HG02642 (cell line): ENCODE data around the gene SHCBP1L.
"Not testable (repeated sequence)": the region's sequence is repeated elsewhere in the genome, so short reads cannot be mapped to it uniquely, and the experiment has no call there.

Experiments
- ATAC-seq: cut with Tn5 transposase; IDR thresholded peaks from one replicate; pipeline ENCODE4 v1.9.1; 2021; ENCODE audit warnings: mild to moderate bottlenecking; ENCODE audit not compliant: unreplicated experiment, poor library complexity

Gene SHCBP1L

DNA sequence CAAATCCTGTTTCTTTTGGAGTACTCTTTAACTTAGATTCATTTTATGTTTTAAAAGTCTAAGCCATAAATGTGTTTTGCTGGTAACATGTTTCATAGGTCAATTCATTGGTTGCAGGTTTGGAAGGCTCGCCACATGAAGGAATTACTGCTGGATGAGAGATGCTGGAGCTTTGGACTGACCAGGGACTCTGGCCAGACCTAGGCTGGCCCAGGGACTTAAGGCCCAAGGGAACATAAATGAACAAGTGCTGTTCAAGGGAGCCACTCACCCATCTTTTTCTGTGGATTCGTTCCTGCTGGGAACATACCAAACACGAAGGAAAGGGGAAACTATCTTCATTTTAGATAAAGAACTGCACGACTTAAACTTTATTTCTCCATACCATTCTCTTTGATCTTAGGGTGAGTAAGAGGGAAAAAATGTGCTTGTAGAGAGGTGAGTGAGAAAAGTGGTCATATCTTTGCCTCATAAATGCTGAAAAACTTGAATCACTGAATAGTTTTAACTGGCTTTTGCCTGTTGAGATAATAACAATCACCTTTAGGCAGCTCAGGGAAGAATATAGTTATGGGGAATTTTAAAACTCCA lies 15.3 kb upstream of the SHCBP1L start:
- no peak for ATAC-seq

DNA sequence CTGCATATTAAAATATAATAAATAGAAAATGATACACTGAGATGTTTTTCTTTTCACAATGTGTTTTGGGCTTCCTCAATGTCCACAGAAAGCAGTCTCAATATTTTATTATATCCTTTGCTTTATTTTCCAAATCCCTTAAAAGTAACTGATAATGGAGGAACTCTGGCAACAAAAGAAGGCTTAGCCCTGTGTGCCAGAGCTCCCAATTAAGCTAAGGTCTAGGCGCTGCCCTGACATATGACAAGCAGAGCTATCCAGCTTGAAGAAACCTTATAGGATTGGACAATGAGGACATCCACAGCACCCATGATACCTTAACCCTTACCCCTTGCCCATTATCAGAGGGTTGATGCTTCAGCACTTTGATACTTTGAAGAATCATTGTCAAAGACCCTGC lies 12.9 kb upstream of the SHCBP1L start:
- ATAC-seq = no peak

DNA sequence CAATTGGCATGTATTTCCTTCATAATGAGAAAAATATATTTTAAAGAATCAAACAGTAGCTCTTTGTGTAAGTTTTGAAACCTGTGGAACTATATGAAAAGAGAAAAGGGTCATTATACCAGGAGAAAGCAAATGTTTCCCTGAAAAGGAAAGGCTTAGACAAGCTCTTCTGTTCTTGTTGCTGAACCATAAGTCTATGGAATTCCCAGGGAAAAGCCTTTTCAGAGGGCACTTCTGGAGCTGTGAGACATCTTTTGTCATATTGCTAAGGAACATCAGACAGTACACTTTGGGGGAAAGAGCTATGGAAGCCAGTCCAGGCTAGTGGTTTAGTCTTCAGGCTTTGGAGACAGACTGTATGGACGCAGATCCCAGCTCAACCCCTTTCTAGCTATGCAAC lies 12.1 kb upstream of the SHCBP1L start:
- no peak for ATAC-seq

DNA sequence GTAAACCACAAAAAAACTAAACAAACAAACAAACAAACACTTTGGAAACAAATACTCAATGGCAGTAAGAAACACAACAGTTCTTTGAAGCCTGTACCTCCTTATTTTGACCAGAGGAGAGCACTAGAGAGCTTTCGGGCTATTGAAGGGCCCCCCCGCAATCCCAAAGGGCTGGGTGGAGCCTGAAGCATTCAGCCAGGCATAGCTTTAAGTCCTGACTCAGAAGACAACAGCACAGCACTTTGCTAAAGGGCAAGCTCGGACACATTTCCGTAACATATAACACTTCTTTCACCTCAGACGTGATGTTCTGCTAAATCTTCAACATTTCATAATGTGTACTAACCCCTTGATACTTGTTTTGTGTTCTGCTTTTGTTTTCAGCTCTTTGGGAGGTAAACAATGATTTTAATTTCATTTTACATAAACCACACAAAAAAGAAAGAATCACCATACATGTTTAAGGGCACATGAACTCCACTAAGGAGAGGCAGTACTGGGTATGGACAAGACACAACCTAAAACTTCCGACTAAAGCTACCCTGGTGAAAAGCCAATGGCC lies 9.7 kb upstream of the SHCBP1L start:
- peak; percentile 98 for ATAC-seq

DNA sequence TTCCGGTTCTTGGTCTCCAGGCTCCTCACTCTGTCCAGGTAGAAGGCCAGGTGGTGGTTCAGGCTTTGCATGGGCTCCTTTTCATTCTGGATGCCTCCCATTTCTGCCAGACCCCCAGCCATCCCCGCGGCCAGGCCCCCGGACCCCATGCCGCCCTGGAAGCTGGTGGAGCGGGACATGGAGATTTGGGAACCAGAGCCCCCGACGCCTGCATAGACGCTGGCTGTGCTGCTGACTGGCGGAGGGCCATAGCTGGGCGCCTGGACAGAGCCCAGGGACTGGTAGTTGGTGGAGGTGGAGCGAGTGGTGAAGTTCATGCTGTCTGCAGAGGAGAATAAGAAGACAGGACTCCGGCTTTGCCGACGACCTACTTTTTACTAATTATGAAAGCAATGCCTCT lies 7.1 kb upstream of the SHCBP1L start:
- no peak for ATAC-seq

DNA sequence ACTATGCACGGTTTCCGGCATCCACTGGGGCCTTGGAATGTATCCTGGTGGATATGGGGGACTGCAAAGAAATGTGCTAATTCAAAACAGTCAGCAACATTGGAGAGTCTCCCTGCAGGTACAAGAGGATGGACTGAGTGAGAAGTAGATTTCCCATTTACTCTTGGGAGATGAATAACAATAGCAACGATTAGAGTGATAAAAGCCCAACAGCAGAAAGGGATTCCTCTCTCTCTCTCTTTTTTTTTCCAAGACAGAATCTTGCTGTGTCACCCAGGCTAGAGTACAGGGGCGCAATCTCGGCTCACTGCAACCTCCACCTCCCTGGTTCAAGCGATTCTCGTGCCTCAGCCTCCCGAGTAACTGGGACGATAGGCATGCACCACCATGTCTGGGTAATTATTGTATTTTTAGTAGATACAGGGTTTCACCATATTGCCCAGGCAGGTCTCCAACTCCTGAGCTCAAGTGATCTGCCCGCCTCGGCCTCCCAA lies 5.0 kb upstream of the SHCBP1L start:
- no peak for ATAC-seq

DNA sequence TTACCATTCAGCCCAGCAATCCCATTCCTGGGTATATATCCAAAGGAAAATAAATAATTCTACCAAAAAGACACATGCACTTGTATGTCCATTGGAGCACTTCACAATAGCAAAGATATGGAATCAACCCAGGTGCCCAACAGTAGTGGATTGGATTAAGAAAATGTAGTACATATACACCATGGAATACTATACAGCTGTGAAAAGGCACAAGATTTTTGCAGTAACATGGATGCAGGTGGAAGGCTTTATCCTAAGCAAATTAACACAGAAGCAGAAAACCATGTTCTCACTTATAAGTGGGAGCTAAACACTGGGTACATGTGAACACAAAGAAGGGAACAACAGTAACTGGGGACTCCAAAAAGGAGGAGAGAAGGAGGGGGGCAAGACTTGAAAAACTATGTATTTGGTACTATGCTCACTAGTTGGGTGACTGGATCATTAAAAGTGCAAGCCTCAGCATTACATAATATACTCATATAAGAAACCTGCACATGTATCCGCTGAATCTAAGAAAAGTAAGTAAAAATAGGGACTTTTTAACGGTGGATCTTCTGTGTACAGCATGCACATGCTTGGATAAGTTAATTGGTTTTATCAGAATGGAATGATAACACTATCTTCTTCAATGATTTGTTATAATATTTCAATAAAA lies 3.9 kb upstream of the SHCBP1L start:
- no peak for ATAC-seq

DNA sequence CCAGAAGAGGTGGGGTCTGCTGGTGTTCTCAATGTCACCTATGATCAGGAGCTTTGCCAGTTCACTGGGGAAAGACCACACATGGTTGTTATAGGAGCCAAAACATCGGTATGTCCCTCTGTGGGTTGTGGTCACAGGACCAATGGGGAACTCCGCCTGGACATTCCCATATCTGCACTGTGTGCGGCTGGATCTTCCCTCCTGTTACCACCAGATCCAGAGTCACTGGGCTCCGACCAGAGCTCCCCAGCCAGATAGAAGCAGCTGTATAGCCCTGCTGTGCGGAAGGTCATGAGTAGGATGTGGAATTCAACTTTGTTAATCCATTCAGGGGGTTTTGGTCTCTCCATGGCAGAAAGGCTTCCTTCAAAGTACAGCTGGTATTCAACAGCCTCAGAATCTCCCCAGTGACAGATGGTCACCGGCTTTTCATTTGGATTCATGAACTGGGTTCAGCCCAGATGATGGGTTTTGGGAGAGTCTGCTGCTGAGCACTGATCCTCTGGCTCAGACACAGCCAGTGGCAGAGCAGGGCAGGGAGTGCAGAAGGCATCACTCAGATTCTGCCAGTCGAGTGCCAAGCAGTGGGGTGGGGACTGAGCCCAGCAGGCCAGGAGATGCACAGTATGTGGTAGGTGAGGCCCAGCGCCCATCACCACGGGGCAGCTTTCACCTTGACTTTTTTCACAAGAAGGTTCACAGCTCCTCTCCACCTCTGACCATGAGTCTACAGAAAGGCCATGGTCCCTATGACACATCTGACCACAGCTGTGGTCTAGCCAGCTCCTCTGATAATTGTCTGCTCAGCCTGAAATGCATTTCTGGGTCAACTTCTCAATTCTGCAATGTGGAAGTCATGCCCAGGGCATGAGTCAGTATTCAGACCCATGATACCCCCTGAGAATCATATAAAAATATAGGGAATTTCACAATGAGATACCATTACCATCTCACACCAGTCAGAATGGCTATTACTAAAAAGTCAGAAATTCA lies 2.9 kb upstream of the SHCBP1L start:
- no peak for ATAC-seq

DNA sequence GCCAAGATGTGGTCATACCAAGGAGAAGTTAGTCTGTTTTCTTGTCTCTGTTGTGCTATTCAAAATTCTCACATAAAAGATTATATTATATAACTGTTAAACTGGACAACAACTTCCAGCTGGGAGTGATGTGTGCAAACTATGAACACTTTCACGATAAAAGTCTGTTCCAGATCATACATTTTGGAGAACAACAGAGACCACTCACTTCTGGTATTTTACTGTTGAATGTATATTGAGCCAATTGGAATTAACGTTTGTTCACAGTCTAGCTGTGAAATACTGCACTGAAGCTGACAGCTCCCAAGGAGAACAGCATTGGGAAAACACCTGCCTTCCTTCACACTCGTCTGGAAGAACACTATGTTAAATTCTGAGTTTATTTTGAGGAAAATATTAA lies 860 bp upstream of the SHCBP1L start:
- ATAC-seq = no peak

DNA sequence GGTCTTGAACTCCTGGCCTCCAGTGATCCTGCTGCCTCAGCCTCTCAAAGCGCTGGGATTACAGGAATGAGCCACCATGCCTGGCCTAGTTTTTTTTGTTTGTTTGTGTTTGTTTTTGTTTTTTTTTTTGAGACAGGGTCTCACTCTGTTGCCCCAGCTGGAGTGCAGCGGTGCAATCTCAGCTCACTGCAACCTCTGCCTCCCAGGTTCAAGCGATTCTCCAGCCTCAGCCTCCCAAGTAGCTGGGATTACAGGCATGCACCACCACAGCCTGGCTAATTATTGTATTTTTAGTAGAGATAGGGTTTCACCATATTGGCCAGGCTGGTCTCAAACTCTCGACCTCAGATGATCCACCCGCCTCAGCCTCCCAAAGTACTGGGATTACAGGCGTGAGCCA lies 9.6 kb downstream of the SHCBP1L start:
- ATAC-seq = not testable (repeated sequence)

DNA sequence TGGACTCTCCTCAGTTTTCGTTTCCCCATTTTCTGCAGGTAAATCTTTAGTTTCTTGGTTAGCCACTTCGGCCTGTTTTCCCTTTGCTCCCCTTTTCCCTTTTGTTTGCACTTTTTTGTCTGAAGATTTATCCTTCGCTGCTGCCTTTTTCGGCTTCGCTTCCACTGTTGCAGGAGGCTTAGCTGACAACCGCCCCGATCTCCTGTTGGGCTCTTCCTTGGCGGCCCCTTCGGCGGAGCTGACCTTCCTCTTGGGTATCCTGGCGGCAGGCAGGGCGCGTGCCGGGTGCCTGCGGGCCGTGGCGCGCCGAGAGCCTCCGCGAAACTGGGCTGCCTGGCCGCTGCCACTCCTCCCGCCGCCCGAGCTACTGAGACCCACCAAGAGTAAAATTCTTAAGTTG lies 10.8 kb downstream of the SHCBP1L start:
- ATAC-seq = not testable (repeated sequence)

DNA sequence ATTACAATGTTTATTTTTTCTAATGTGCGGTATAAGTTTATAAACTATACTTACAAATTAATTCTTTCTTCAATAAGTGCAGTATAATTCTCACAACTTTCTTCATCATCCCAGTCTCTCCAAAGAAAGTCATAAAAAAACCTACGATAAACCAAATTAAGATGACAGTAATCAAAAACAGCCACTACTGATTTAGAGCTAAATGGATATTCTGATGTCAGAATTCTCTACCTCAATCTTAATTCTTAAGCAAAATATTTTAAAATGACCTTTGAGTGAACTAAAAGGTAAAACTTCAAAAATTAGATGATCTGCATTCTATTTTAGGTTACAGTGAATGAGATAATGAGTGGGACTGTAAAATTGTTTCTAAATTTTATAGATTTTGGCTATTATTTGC lies 13.6 kb downstream of the SHCBP1L start:
- ATAC-seq = no peak

DNA sequence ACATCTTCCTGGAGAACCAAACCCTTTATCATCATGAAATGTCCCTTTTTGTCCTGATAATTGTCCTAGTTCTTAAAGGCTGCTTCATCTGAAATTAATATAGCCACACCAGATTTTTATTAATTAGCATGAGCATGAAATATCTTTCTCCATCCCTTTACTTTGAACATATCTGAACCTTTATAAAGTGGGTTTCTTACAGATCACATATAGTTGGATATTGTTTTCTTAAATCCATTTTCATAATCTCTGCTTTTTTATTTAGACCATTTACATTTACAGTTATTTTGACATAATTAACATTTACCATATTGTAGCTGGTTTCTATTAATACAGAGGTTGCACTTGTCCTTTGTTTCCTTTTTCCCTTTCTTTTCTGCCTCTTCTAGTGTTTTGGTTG lies 17.2 kb downstream of the SHCBP1L start:
- no peak for ATAC-seq

DNA sequence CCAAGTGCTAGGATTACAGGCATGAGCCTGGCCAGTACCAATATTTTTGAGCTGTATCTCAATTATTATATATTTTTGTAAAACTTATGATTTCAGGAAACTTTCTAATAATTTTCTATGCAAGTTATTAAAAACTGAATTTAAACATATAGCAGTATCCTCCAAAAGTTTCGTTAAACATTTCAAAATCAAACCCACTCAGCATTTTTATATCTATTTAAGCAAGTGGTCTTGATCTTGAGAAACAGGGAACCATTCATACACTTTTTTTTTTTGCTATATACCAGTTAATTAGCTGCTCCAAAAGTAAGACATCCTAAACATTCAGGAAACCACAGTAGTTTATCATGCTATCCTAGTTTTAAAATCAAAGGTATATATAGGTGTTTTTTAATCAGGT lies 22.0 kb downstream of the SHCBP1L start:
- no peak for ATAC-seq

DNA sequence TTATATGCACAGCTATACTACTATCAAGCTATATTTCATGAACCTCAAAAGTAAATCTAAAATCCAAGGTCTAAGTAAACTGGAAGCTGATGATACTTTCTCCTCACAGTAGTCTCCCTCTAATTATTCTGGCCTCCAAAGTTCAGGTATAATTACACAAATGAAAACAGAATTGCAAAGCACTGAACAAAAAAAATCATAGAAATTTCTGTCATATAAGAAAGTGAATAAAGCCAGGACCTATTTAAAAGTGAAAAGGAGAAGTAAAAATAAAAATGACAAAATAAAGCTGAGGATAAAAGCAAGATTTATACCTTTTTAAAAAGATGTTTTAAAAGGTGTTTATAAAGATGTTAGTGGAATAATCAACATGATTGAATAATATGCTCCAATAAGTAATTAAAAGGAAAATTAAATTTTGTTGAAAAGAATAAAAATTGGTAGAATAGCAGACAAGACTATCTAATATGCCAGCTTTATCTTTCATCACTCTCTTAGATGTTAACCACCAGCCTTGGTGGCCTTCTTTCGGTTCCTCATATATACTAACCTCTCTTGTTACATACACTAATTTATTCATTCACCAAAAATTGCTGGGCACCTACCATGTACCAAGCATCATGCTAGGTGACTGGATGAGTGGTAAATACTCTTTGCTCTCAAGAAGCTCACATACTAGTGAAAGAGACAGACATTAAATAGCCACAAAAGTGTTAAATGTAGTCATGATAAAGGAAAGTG lies 25.1 kb downstream of the SHCBP1L start:
- ATAC-seq = no peak

DNA sequence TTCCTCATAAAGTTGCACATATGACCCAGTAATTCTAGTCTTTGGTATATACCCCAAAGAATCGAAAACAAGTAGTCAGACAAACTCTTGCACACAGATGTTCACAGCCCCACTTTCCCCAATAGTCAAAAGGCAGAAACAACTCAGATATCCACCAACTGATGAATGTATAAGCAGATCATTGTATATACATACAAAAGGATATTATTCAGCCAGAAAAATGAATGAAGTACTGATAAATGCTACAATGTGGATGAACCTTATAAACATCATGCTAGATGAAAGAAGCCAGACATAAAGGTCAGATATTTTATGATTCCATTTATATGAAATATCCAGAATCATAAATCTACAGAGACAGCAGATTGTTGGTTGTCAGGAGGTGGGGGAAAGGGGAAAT lies 27.3 kb downstream of the SHCBP1L start:
- no peak for ATAC-seq

DNA sequence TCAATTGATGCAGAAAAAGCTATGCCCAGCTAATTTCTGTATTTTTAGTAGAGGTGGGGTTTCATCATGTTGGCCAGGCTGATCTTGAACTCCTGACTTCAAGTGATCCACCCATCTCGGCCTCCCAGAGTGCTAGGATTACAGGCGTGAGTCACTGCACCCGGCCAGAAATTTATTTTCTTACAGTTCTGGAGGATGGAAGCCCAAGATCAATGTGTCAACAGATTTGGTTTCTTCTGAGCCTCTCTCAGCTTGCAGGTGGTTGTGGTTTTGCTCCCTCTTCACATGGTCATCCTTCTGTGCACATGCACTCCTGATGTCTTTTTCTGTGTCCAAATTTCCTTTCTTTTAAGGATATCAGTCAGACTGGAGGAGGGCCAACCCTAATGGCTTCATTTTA lies 35.6 kb downstream of the SHCBP1L start:
- ATAC-seq = no peak

DNA sequence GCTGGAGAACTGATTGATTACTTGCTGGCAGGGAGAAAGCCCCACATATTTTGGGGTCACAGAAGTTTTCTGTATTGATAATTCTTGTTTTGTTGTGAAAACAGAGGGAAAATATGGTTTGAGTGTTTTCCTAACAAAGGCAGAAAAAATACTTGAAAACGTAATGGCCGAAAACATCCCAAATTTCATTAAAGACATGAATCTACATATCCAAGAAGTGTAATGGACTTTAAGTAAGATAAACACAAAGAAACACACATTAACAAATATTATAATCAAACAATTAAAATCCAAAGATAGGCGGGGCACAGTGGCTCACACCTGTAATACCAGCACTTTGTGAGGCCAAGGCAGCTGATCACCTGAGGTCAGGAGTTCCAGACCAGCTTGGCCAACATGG lies 39.6 kb downstream of the SHCBP1L start:
- ATAC-seq = no peak

DNA sequence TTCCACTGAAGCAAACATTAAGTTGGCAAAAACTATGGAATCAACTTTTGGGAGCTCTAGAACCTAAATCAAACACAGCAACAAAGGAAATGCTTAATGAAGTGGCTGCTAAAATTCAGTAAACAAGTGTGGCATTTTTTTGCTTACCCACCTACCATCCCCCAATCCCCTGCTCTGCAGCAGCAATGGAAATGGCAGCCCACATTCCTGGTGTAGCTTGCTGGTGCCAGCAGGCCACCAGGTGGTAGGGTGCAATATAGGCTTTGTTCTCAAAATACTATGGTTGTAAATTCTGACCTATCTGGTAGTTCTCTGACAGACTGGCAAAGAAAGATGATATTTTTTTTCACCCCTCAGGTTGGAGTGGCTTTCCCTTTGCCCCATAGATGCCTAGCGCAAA lies 42.8 kb downstream of the SHCBP1L start:
- no peak for ATAC-seq

DNA sequence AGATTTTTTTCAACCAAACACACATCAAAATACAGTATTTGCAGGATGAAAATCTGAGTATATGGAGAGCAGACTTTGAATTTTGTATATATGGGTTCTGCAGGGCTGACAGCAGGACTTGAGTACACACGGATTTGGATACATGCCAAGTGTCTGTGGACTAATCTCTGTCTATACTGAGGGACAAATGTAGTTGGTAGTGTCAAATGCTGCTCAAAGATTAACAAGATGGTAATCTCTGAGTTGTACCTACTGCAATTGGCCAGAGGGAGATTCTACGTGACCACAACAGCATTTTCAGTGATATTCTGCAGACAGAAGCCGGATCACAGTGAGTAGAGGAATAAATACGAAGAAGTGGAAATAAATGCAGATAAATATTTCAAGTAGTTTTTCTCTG lies 43.4 kb downstream of the SHCBP1L start:
- ATAC-seq = no peak
